ENCODE measurements around the gene PLXNA4.

PLXNA4 gene

GRCh38 chr7:132367004-132367403 lies 209.3 kb downstream of the PLXNA4 start:
- no peak for DNase-seq (ENCODE audit: low read depth in 1 of 2, low spot score in 1 of 2)

GRCh38 chr7:132364226-132364625 lies 212.0 kb downstream of the PLXNA4 start:
- no peak for DNase-seq (ENCODE audit: low read depth in 1 of 2, low spot score in 1 of 2)

GRCh38 chr7:132362059-132362458 lies 214.2 kb downstream of the PLXNA4 start:
- no peak for DNase-seq (ENCODE audit: low read depth in 1 of 2, low spot score in 1 of 2)

- no peak for DNase-seq (ENCODE audit: low read depth in 1 of 2, low spot score in 1 of 2)
Observed at GRCh38 chr7:132361146-132361545, 215.1 kb downstream of the PLXNA4 start.

- DNase-seq (ENCODE audit: low read depth in 1 of 2, low spot score in 1 of 2) = no peak
Observed at GRCh38 chr7:132359743-132360142, 216.5 kb downstream of the PLXNA4 start.

GRCh38 chr7:132355048-132355447 lies 221.2 kb downstream of the PLXNA4 start:
- no peak for DNase-seq (ENCODE audit: low read depth in 1 of 2, low spot score in 1 of 2)

GRCh38 chr7:132354527-132354926 lies 221.7 kb downstream of the PLXNA4 start:
- no peak for DNase-seq (ENCODE audit: low read depth in 1 of 2, low spot score in 1 of 2)

- DNase-seq (ENCODE audit: low read depth in 1 of 2, low spot score in 1 of 2) = no peak
Observed at GRCh38 chr7:132353936-132354335, 222.3 kb downstream of the PLXNA4 start.

GRCh38 chr7:132352800-132353199 lies 223.5 kb downstream of the PLXNA4 start:
- DNase-seq (ENCODE audit: low read depth in 1 of 2, low spot score in 1 of 2) = no peak

GRCh38 chr7:132351954-132352499 lies 224.2 kb downstream of the PLXNA4 start:
- no peak for DNase-seq (ENCODE audit: low read depth in 1 of 2, low spot score in 1 of 2)

GRCh38 chr7:132350741-132351140 lies 225.5 kb downstream of the PLXNA4 start:
- DNase-seq (ENCODE audit: low read depth in 1 of 2, low spot score in 1 of 2) = no peak

GRCh38 chr7:132349075-132349474 lies 227.2 kb downstream of the PLXNA4 start:
- DNase-seq (ENCODE audit: low read depth in 1 of 2, low spot score in 1 of 2) = no peak

GRCh38 chr7:132348341-132348740 lies 227.9 kb downstream of the PLXNA4 start:
- no peak for DNase-seq (ENCODE audit: low read depth in 1 of 2, low spot score in 1 of 2)

- DNase-seq (ENCODE audit: low read depth in 1 of 2, low spot score in 1 of 2) = no peak
Observed at GRCh38 chr7:132347858-132348257, 228.4 kb downstream of the PLXNA4 start.

- DNase-seq (ENCODE audit: low read depth in 1 of 2, low spot score in 1 of 2) = no peak
Observed at GRCh38 chr7:132347123-132347522, 229.1 kb downstream of the PLXNA4 start.

GRCh38 chr7:132345543-132346129 lies 230.6 kb downstream of the PLXNA4 start:
- DNase-seq (ENCODE audit: low read depth in 1 of 2, low spot score in 1 of 2) = no peak

- no peak for DNase-seq (ENCODE audit: low read depth in 1 of 2, low spot score in 1 of 2)
Observed at GRCh38 chr7:132345030-132345429, 231.2 kb downstream of the PLXNA4 start.

- DNase-seq (ENCODE audit: low read depth in 1 of 2, low spot score in 1 of 2) = no peak
Observed at GRCh38 chr7:132343199-132343598, 233.1 kb downstream of the PLXNA4 start.

GRCh38 chr7:132337450-132338080 lies 238.7 kb downstream of the PLXNA4 start:
- DNase-seq (ENCODE audit: low read depth in 1 of 2, low spot score in 1 of 2) = no peak

GRCh38 chr7:132336797-132337196 lies 239.5 kb downstream of the PLXNA4 start:
- no peak for DNase-seq (ENCODE audit: low read depth in 1 of 2, low spot score in 1 of 2)

- no peak for DNase-seq (ENCODE audit: low read depth in 1 of 2, low spot score in 1 of 2)
Observed at GRCh38 chr7:132333301-132333700, 243.0 kb downstream of the PLXNA4 start.

GRCh38 chr7:132328760-132329159 lies 247.5 kb downstream of the PLXNA4 start:
- no peak for DNase-seq (ENCODE audit: low read depth in 1 of 2, low spot score in 1 of 2)
